K562 (cell line): ENCODE measurements around the gene FOXRED2. TPM values are rescaled to one million over a fixed set of nuclear protein-coding genes. Genes with fewer than 3 reads are reported as not detected.

Experiments
- CUX1 ChIP-seq: fragments of 200-800 bp; sonication (Bioruptor generic); IDR thresholded peaks from 2 replicates; pipeline ENCODE4 v1.6.1; 2016; ENCODE audit warnings: missing genetic modification characterization, missing compliant biosample characterization
- HDAC8 ChIP-seq: fragments of 450-650 bp; IDR thresholded peaks from 2 replicates; pipeline ENCODE4 v1.6.1; 2016; ENCODE audit warnings: mild to moderate bottlenecking, missing genetic modification characterization, moderate library complexity, missing compliant biosample characterization
- MYNN ChIP-seq, 2 experiments: sonication (generic); formaldehyde crosslinking in 1 of 2; IDR thresholded peaks; 2 replicates each; pipeline versions ENCODE4 v1.5.0 to v1.6.1; 2016 to 2020; ENCODE audit warnings: antibody characterized with exemption in 1 of 2, missing genetic modification reagents in 1 of 2
- REST ChIP-seq, 2 experiments: fragments of 450-650 bp; formaldehyde crosslinking in 1 of 2; IDR thresholded peaks; 2 replicates each; pipeline versions ENCODE4 v1.4.0 to v1.6.1; 2014 to 2020; ENCODE audit warnings: mild to moderate bottlenecking in 2 of 2, borderline replicate concordance in 1 of 2, low read depth in 1 of 2
- TSHZ1 ChIP-seq: fragments of 250-450 bp; sonication (Bioruptor Pico); IDR thresholded peaks from 2 replicates; pipeline ENCODE4 v1.4.0; 2020; ENCODE audit warnings: mild to moderate bottlenecking, moderate library complexity
- ZBTB1 ChIP-seq: sonication (generic); formaldehyde crosslinking; IDR thresholded peaks from 2 replicates; pipeline ENCODE4 v1.8.1; 2023; ENCODE audit warnings: missing genetic modification reagents, low read depth, mild to moderate bottlenecking, borderline replicate concordance
- ZNF644 ChIP-seq: fragments of 200-800 bp; sonication (Bioruptor generic); IDR thresholded peaks from 2 replicates; pipeline ENCODE4 v1.6.1; 2016; ENCODE audit warnings: low read depth, missing genetic modification characterization, missing compliant biosample characterization
- ZSCAN29 ChIP-seq: fragments of 450-650 bp; IDR thresholded peaks from 2 replicates; pipeline ENCODE4 v1.6.1; 2017
- polyA plus RNA-seq, 8 experiments: library from polyadenylated mRNA; depleted of rRNA in 4 of 8; stranded (reverse) in 5 of 8; unstranded in 3 of 8; fragments of >200 nt; fragmentation: Nextera tagmentation in 2 of 8; fragmentation: Illumina TruSeq in 1 of 8; extraction: Ambion mirVana in 2 of 8; extraction: Trizol in 1 of 8; gene quantifications; 2 replicates each; pipeline versions ENCODE4 v1.2.1 to v1.2.3, GENCODE V29; 2011 to 2014; ENCODE audit warnings: inconsistent platforms in 1 of 8, missing spikeins in 1 of 8
- total RNA-seq, 7 experiments: library from RNA; depleted of rRNA in 6 of 7; stranded (reverse); fragments of >200 nt in 6 of 7; fragmentation: Illumina TruSeq in 2 of 7; extraction: Trizol in 2 of 7; gene quantifications; 2 replicates each; pipeline versions ENCODE4 v1.2.1 to v1.2.3, GENCODE V29; 2011 to 2021; ENCODE audit warnings: low replicate concordance in 1 of 7

Gene FOXRED2
- total and polyA plus RNA-seq, 9 of the 15 experiments (the other 6 are each of a cell fraction or from before 2014, with no cell fraction given): 2.8 to 48.4 (median 7.8) TPM

- TF ChIP-seq CUX1 (no peak), TSHZ1 (CRISPR knock-in tag) (no peak), REST (IDR thresholded peaks at IDR 0.05; ENCODE audit: borderline replicate concordance) (peak; percentile 81), REST (CRISPR knock-in tag; IDR thresholded peaks at IDR 0.05; ENCODE audit: low read depth) (no peak), ZNF644 (tag) (peak; percentile 63; the same call in 1 of the 2 replicates), ZBTB1 (peak; percentile 71; the same call in 1 of the 2 replicates), MYNN (IDR thresholded peaks at IDR 0.05) (no peak), MYNN (CRISPR knock-in tag; IDR thresholded peaks at IDR 0.05) (no peak), HDAC8 (tag) (0 out of 2 replicates have a peak, but pooled peaks have one; percentile 73), ZSCAN29 (no peak)
Measured at GRCh38 chr22:36506637-36507517, at the start of gene FOXRED2 (continued).
